Inflammatory macrophage treated with lipopolysaccharide for 4 hours (primary cell): Measurements from ENCODE around the gene TIPARP.

Source experiments
- DNase-seq: peaks from one replicate; pipeline ENCODE4 v3.0.0-alpha.2; 2020

The TIPARP gene

DNA sequence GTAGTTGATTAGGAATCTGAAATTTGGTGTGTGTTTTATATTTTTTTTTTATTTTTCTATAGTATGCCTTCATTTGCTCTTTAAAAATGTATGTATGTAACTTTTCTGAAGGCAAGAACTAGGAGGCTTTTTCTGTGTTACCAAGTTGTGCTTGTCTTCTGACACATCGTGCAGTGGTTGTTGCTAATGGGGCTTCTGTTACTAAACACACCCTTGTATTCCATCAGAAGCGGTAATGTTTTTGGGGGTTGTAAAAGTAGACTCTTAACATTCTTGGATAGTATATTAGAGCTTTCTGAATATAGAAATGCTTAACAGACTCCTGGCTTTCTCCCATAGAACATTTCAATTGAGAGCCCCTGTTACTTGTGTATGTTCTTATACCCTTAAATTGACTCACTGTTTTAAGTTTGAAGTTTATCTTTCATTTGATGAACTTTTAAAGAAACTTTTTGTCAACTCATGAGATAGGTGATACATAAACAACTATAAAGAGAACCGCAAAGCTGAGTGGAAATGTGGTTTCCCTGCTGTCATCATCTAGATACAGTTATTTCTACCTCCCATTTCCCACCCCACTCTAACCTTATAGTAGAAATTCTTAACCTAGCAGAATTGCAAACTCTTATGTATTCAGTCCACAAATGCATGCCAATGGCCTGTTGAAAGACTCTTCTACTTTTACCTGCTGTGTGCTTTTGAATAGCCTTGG is 2.5 kb downstream of the TIPARP start:
- no peak for DNase-seq

GRCh38 chr3:156677536-156677935 is 3.1 kb downstream of the TIPARP start:
- DNase-seq = no peak

DNA sequence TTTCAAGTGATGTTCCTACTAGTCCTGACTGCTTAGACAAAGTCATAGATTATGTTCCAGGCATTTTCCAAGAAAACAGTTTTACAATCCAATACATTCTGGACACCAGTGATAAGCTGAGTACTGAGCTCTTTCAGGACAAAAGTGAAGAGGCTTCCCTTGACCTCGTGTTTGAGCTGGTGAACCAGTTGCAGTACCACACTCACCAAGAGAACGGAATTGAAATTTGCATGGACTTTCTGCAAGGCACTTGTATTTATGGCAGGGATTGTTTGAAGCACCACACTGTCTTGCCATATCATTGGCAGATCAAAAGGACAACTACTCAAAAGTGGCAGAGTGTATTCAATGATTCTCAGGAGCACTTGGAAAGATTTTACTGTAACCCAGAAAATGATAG is 3.8 kb downstream of the TIPARP start:
- no peak for DNase-seq

DNA sequence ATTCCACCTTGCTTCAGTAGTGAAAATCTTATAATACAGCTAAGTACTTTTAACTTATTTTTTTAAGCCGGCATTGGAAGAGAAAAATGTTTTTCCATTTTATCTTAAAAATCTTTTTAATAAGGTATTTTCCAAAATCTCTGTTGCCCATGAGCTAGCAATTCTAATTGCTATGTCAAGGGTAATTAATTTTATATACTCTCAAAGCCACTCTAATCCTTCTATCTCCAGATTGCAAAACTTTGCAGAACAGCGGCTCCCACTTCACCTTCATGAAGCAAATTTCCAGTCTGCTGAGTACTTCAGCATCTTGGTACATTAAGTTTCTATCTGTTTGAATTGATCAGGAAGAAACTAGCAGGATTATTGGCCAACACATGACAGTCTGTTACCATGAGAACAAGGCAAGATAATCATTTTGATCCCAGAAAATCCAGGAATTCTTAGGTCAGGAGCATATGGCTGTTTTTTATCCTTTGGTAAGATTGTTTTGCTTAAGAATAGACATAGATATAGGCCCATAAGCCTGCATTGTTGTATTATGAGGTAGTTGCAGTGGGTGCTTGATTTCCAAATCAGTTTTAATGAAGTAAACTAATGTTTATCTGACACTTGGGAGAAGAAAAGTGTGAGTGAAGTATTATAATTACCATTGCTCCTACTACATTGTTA is 6.0 kb downstream of the TIPARP start:
- no peak for DNase-seq

- DNase-seq = peak; percentile 49
Observed at GRCh38 chr3:156681002-156681401, 6.6 kb downstream of the TIPARP start.

DNA sequence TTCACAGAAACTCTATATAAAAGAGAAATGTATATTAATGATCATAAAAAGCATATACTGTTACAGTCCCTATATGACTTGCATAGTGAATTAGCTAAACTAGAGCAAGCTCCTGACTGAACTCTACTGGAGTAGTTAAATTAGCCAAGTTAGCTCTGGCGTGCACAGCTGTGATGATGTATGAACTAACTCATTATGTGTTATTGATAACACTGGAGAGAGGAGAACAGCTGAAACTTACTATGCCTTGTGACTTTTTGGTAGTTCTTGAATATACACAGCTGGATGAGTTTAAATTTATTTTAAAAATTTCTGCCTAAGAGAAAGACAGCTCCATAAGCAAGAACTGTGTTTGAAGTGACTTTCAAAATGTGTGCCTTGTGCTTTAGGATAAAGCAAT is 8.1 kb downstream of the TIPARP start:
- DNase-seq = no peak

GRCh38 chr3:156682963-156683362 is 8.6 kb downstream of the TIPARP start:
- no peak for DNase-seq

GRCh38 chr3:156685198-156685597 is 10.8 kb downstream of the TIPARP start:
- peak; percentile 94 for DNase-seq

DNA sequence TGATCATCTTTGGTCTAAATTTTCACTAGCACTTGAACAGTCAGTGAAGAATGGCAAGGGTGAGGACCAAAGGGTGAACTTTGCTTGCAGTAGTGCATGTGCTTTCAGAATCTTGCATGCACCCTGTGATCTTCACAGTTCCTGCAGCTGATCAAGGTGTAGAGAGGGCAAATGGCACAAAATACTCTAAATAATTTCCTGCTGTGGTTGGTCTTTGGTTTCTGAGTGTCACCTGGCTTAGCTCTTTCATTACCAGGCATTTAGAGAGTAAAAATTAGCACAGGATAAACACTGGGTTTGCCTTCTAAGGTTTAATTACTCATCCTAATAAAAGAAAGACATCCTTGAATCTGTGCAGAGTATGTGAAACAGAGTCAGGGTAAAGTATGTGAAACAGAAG is 11.4 kb downstream of the TIPARP start:
- DNase-seq = no peak

GRCh38 chr3:156687023-156687422 is 12.6 kb downstream of the TIPARP start:
- peak; percentile 68 for DNase-seq

DNA sequence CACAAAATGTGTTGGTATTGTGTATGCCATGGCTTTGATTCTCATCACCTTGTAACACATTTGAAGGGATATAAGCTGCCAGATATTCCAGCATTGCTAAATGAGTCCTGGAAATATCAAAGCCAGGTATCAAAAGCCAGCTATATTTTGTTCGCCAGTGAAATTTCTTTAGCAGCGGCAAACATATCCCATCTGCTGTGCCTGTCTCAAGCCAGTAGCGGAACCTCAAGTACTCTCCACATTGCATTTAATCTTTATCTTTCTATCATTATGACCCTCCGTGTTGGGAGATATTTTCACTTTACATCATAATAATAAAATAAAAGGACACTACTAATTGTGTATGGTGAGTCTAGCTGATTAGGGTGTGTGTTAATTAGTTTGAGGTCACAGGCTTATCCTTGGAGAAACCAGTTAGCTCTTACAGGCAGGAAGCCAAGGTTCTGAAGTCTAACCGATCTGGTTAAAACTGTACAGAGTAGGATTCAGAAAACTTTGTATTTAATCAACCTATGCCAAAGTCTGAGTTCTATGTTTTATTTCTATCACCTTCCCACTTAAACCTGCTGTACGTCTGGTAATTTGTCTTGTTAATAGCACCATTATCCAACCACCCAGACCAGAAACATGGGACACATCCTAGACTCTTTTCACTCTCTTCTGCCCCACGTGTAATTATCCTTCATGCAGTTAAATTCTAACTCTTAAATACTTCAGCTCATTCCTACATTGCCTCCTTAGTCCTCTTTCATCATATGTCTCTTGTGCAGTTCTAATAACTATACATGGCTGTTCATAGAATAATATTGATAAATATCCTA is 14.5 kb downstream of the TIPARP start:
- no peak for DNase-seq

DNA sequence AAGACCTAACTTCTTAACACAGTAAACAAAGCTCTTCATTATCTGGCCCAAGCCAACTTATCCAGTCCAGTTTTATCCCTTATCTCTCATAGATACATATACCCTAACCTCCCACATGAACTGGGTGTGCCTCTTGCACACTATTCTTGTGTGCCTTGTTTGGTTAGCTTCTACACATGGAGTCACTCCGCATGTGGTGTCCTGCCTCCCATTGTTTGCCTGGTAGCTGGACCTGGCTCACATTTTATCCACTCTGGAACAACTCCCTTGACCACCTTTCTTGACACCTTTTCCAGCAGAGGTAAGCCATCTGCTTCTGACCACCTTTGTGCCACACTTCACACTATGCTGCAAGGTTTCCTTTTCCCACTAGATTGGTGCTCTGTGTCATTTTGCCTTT is 15.2 kb downstream of the TIPARP start:
- DNase-seq = no peak

- DNase-seq = no peak
Observed at GRCh38 chr3:156691920-156692319, 17.5 kb downstream of the TIPARP start.

DNA sequence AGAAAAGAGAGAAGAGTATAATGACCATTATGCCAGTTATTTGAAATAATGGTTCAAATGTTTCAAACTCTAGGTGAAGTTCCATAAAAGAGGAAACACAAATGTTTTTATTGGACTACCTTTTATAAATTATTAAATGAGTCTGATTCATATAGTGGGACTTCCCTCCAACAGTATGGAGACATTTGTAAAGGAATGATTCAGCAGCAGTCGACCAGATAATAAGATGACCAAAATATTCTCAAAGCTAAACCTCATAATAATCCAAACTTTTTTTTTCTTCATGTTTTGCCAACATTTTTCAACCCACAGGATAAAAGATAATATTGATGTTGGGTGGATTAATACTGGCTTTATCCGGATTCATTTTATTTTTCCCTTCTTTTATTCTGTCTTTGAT is 18.8 kb downstream of the TIPARP start:
- DNase-seq = peak; percentile 14

DNA sequence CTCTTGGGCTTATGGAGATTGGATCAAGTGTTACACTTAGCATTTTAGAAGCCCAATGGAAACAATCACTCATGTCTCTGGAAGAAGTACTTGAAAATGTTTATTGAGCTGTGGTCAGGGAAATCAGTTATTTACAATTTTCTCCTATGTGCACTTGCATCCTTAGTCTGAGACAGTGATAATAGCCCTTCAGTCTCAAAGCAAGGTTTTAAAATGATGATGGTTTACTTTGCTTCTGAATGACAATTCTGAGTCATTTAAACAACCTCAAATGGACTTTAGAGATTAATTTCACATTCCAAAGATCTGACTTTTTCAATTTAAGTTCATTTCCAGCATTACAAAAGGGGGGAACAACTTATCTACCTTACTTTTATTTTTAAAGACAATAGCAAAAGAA is 20.1 kb downstream of the TIPARP start:
- DNase-seq = no peak

DNA sequence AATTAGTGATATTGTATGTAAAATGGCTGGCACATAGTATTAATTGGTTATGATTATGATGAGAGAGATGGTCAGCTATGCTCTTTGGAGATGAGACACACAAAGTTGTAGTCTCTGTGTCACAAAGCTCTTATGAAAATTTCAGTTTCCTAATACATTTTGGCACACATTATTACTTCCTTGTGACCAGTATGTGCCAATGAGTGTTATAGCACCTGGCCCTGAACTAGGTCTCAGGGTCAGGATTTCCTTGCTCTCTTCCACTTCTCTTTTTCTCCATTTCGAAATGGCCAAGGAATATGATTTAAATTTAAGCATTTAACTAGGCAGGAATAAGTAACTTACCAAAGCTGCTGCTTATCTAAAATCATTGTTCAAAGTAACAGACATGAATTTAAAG is 28.0 kb downstream of the TIPARP start:
- DNase-seq = peak; percentile 89

- DNase-seq = no peak
Observed at GRCh38 chr3:156704370-156705036, 30.1 kb downstream of the TIPARP start.

DNA sequence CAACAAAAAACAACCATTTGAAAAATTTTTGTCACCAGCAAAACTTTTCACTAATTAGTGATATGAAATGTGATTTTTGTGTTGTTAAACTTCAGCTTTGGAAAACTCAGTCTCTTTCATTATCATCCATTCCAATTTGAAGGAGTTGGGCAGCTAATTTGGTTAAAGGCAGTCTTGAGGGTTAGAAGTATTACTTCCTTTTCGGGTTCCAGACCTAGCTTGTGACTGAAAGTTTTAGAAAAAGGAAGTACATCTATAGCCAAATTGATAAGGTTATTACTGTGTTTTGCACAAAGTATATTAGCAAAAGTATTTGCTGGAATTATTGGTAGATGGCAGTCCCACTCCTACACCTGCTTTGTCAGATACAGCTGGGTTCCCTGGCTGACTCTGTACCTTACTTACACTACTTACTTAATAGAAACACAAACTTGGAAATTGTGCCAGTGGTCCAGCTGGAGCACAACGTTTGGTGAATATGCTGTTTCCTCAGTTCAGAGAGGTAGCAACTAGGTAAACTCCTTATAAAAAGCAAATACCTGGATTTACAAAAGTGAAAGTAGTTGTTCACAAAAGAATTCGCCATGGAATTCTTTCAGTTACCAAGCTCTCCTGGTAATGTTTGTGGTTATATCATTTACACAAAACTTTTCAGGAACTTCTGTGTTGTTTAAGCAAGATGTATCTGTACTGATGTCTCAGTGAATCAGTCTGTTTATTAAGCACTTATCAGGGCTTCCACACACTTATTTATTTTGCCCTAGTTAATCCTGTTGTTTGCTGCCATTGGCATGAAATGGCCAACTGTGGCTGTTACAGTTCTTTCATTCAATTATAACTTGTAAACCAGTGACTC is 31.6 kb downstream of the TIPARP start:
- DNase-seq = peak; percentile 71

- no peak for DNase-seq
Observed at GRCh38 chr3:156707588-156707987, 33.2 kb downstream of the TIPARP start.

- no peak for DNase-seq
Observed at GRCh38 chr3:156710429-156710828, 36.0 kb downstream of the TIPARP start.

GRCh38 chr3:156711113-156711512 is 36.7 kb downstream of the TIPARP start:
- no peak for DNase-seq

- peak; percentile 75 for DNase-seq
Observed at GRCh38 chr3:156711944-156712343, 37.6 kb downstream of the TIPARP start.
